Measurements from ENCODE around the gene ANGPTL8.

Gene ANGPTL8

DNA sequence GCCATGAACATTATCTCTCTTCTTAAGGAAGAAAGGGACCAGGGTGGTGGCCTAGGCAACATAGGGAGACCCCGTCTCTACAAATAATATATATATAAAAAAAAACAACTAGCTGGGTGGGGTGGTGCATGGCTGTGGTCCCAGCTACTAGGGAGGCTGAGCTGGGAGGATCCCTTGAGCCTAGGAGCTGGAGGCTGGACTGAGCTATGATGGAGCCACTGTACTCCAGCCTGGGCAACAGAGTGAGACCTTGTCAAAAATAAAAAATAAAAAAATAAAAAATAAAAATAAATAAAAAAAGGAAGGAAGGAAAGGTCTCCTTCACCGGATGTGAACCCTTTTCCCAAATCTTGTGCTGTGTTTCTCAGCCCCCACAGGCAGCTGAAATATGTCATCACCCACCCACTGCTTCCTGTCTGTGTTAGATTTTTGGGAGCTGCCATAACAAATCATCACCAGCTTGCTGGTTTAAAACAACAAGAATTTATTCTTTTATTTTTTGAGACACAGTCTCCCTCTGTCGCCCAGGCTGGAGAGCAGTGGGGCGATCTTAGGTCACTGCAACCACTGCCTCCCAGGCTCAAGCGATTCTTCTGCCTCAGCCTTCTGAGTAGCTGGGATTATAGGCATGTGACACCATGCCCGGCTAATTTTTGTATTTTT lies 47.0 kb downstream of the ANGPTL8 start:
- DNase-seq (ENCODE audit: low spot score in 2 of 2): no peak
- H3K9me3 ChIP-seq: no peaks in the 10 kb centered on the region
- H3K4me1 ChIP-seq: no peaks in the 10 kb centered on the region
- H3K36me3 ChIP-seq (replicated peaks): no peaks in the 10 kb centered on the region
- in situ Hi-C loops (cut with MboI; ENCODE audit: low sequenced_read_pairs): no loop called here
- H3K4me3 ChIP-seq: no peak overlapping the region
- H3K27me3 ChIP-seq (ENCODE audit: low read depth): no peaks in the 10 kb centered on the region

DNA sequence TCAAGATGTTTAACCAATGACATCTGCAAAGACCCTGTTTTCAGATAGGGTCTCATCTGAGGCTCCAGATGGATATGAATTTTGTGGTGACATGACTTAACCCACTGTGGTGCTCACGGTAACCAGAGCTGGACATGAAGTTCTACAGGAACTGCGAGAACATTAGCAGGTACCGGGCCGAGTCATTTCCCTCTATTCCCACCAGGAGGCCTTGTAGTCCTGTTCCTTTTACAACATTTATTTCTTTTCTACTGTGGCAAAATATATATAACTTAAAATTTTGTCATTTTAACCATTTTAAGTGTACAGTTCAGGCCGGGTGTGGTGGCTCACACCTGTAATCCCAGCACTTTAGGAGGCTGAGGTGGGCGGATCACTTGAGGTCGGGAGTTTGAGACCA lies 48.9 kb downstream of the ANGPTL8 start:
- in situ Hi-C loops (cut with MboI; ENCODE audit: low sequenced_read_pairs): no loop called here
- H3K27me3 ChIP-seq (ENCODE audit: low read depth): no peaks in the 10 kb centered on the region
- H3K4me3 ChIP-seq: no peak overlapping the region
- no peak for DNase-seq (ENCODE audit: low spot score in 2 of 2)
- no peaks in the 10 kb centered on the region for H3K9me3 ChIP-seq
- no peaks in the 10 kb centered on the region for H3K36me3 ChIP-seq (replicated peaks)
- H3K4me1 ChIP-seq: no peaks in the 10 kb centered on the region

DNA sequence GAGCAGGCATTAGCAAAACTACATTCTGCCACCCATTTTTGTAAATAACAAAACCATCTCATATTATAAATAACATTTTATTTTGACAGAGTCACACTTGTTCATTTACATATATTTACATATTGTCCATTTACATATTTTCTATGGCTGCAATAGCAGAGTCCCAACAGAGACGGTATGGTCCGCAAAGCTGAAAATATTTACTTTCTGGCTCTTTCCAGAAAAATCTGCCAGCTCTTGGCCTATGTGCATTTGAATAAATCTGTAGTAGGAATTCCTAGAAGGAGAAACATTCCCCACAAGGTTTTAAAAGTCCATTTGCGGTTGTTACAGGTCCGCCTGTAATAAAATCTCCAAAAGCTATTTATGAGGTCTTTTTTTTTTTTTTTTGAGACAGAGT lies 50.8 kb downstream of the ANGPTL8 start:
- Histone ChIP-seq H3K4me3 (no peak overlapping the region), H3K4me1 (0 out of 2 replicates have a peak, but pooled peaks cover 3% of the 10 kb centered on the region), H3K9me3 (no peaks in the 10 kb centered on the region), H3K27me3 (ENCODE audit: low read depth) (no peaks in the 10 kb centered on the region), H3K36me3 (replicated peaks) (no peaks in the 10 kb centered on the region)
- in situ Hi-C loops (cut with MboI; ENCODE audit: low sequenced_read_pairs): loop anchor here (10.0 kb wide), 1 partner anchor 195 kb away; the partner anchor contains the start of gene ELAVL3
- DNase-seq (ENCODE audit: low spot score in 2 of 2): no peak

DNA sequence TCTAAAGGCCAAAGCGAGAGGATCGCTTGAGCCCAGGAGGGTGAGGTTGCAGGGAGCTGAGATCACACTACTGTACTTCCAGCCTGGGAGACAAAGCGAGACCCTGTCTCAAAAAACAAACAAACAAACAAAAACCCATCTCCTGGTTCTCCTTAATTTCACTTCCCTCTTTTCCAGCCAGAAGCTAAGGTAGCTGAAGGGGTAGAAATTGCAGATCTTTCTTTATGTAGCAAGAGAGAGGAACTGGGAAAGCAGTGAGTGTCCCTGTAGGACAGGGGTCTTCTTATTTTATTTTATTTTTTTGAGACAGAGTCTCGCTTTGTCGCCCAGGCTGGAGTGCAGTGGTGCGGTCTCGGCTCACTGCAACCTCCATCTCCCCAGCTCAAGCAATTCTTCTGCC lies 52.0 kb downstream of the ANGPTL8 start:
- Histone ChIP-seq H3K4me1 (0 out of 2 replicates have a peak, but pooled peaks cover 3% of the 10 kb centered on the region), H3K36me3 (replicated peaks) (no peaks in the 10 kb centered on the region), H3K4me3 (no peak overlapping the region), H3K9me3 (no peaks in the 10 kb centered on the region), H3K27me3 (ENCODE audit: low read depth) (no peaks in the 10 kb centered on the region)
- in situ Hi-C loops (cut with MboI; ENCODE audit: low sequenced_read_pairs): loop anchor here (10.0 kb wide), 1 partner anchor 193 kb away; the partner anchor contains the start of gene ELAVL3
- no peak for DNase-seq (ENCODE audit: low spot score in 2 of 2)

Measured in HAP-1 (cell line).